NCI-H2081 (cell line): Measurements from ENCODE around the gene DGCR6L.
A peak's percentile ranks its signal among the peaks of the same experiment; 100 is the strongest.
"Not testable (repeated sequence)": the region's sequence is repeated elsewhere in the genome, so short reads cannot be mapped to it uniquely, and the experiment has no call there.

Experiments used
- DNase-seq, 2 experiments: peaks; one replicate each; lab custom pipeline; 2025; lab: John Stamatoyannopoulos, UW

Gene DGCR6L

GRCh38 chr22:20291604-20292063 is 28.2 kb downstream of the DGCR6L start:
- DNase-seq: no peak

GRCh38 chr22:20291249-20291586 is 28.6 kb downstream of the DGCR6L start:
- no peak for DNase-seq

DNA sequence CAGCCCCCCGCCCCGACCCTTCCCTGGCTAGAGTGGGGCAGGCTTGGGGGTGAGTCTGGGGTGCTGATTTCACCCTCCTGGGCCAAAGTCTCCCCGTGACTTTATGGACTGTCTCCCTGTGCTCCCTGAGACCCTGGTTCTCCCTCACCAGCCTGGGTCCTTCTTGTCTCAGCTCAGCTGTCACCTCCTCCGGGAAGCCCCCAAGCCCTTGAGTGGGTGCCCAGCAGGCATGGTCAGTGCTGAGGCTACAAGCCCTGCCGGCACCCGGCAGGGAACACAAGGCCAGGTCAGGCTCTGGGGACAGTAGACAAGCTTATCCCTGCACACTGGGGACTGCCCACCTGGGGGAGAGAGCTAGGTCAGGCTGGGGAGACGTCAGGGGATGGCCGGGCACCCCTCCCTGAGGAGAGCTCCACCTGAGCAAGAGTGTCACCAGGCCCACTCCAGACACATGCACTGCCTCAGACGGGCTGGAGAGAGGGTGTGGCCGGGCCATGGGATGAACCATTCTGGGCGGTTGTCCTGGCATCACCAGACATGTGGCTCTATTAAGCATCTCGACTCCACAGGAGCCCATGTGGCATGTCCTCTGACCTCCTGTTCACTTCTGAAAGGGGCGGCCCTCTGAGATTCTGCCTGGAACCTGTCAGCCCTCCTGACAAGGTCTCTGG is 29.1 kb downstream of the DGCR6L start:
- no peak for DNase-seq

DNA sequence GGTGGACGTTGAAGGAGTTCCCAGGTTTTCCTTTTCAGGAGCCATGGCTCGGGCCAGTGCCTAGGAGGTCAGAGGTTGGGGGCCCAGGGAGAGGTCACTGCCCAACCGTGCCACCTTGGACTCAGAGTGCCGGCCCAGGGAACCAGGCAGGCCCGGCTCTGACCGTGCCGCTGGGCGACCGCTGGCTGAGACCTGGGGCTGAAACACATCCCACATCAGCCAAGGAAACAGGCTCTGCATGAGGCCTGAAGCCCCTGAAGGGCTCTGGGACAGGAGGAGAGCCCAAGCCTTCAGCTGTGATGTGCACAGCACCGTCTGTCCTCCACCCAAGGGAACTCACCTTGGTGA is 29.8 kb downstream of the DGCR6L start:
- DNase-seq: no peak

DNA sequence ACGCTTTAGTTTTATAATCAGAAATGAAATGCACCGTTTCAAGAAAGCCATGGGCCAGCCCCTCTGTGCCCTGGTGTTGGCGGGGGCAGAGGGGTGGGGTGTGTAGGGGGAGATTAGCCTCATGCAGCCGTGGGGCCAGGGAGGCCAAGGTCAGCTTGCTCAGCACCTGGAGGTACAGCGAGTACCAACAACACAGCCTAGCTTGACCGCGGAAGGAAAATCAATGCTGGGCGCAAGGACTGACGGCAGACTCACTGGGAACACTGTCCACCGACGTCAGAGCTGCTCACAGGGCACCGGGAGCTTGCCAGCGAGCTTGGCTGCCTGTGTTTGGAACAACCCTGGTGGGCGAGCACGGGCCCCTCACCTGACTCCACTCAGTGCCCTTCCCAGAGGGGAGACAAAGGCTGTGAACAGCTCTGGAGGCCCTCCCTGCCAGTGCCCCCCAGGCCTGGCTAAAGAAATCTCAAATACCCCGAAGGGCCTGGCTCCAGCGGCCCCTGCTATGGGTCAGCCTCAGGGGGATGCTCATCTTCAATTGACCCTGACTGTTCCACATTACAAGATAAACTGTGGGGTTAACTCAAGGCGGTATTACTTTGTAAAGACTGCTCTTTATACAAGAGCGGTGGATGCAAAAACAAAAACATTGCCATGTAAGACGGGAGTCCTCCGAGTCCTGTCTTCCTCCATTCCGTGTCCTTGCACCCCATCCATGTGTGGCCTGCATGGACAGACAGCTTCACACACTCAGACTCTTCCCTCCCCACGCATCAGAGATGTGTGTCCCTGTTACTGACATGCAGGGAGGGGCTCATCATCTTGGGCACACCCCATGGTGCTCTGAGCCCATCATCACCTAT is 30.4 kb downstream of the DGCR6L start:
- not testable (repeated sequence) for DNase-seq

DNA sequence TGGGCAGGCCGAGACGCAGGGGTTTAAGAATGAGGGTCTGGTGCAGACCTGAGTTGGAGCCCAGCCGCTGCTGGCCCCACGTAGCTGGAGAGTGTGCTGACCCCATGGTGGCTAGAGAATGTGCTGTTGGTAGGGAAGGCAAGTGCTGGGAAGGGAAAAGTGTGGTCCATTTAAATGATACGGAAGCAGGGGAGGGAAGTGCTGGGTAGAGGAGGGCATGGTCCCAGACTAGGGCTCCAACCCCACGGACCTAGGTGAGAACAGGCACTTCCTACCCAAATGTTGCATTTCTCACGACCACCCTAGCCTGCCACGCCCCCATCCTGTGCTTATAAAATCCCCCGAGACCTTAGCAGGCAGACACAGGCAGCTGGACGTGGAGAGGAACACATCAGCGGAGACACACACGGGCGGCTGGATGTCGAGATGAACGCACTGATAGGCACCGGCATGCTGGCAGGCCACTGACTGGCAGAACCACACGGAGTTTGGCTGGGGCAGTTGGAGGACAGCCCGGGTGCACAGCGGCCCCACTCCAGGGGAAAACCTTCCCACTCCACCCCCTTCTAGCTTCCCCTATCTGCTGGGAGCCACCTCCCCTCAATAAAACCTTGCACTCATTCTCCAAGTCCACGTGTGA is 33.0 kb downstream of the DGCR6L start:
- DNase-seq: not testable (repeated sequence)

GRCh38 chr22:20286312-20286660 is 33.6 kb downstream of the DGCR6L start:
- not testable (repeated sequence) for DNase-seq

DNA sequence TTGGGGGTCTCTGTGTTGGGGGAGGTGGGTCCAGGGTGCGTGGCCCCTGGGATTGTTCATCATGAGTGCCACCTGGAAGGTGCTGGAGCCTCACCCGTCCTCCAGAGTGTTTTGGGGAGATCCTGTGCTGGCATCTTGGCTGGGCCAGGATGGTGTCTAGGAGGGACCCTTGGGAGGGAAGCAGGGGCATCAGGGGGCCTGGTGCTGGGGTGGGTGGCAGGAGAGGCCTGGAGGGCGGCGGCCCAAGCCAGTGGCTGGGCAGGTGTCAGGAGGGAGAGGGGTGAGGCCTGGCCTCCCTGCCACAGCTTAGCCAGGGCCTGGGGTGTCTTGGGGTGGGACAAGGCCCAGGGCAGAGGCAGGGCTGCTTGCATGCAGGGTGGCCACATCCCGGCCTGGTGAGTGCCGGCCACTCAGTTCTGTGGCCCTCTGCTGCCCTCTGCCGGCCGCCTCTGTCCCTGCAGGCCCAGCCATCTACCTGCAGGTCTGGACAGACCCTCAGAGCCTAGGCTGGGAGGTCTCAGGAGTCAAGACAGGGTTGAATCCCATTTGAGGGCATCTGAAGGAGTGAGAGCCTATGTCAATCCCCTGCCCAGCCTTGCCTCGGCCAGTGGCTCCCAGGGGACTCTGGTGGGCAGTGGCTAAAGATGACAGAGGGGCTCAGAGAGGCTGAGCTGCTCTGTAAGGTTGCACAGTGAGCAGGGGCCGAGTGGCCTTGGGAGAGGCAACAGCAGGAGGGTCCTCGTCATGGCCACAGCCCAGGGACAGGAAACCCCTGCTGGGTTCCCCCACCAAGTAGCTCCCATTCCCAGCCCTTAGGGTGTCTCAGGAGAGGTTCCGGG is 34.2 kb downstream of the DGCR6L start:
- peak; percentile 24 to 40 for DNase-seq

DNA sequence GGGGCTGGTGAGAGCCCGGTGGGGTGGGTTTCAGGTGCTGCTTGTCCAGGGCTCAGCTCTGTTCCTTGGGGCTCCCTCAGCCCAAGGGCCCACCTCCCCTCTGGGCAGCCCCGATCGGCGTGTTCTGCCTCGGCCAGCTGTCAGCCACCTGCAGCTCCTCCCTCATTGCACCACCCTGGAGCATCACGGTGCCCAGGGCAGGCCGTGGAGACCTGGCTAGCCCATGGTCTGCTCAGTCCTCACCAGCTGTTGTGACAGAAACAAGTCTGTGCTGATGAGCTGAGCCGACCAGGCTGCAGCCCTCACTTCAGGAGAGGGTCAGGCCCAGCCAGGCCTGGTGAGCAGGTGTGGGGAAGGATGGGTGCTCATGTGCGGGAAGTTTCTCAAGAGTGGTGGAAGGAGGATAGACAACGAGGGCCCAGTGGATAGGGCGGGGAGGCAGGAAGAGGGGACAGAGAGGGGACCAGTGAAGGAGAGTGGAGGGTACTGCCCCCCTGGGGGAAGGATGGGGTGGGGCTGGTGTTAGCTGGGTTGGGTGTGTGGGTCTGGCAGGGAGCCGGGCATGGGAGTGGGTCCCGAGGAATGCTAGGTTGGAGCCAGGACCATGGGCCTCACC is 35.3 kb downstream of the DGCR6L start:
- DNase-seq: no peak

GRCh38 chr22:20283674-20284066 is 36.2 kb downstream of the DGCR6L start:
- no peak for DNase-seq

- no peak for DNase-seq
These were observed 36.8 kb downstream of the DGCR6L start for GRCh38 chr22:20282901-20283673.

- DNase-seq: no peak
These were observed 38.0 kb downstream of the DGCR6L start for GRCh38 chr22:20281891-20282290.

GRCh38 chr22:20281473-20281872 is 38.4 kb downstream of the DGCR6L start:
- not testable (repeated sequence) for DNase-seq

DNA sequence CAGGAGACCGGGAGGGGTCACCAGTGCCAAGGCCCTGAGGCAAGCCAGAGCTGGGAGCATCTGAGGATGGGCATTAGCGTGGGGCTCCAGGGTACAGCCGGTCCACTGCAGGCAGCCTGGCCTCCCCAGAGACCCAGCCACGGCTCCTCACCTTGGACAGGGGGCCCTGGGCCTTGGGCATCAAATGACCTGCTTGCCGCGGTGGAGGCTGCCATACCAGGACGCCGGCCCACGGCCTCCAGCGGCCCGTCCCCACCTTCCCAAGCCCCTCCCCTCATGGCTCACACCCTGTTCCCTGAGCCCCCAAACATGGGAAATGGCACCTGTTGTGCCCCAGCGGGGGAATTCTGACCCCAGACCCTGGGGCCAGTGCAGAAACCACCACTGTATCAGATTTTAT is 39.0 kb downstream of the DGCR6L start:
- DNase-seq: no peak

DNA sequence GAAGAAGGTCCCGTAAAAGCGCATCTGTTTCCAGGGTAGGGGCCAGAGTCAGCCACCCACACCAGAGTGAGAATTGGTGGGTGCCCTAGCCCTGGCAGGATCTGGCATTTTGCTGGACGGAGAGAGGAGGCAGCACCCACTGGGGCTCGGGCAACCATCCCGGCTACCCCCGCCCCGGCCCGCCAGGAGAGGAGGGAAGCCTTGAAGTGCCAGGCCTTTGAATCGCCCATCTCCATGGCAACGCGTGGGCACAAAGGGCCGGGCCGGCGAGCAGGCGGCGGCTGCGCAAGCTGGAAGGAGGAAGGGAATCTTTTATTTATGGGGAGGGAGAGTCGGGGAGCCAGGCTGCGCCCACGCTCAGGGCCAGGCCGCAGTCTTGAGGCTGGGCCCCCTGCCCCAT is 39.7 kb downstream of the DGCR6L start:
- DNase-seq: not testable (repeated sequence)

- DNase-seq: no peak
These were observed 40.2 kb downstream of the DGCR6L start for GRCh38 chr22:20279662-20280134.

GRCh38 chr22:20278726-20279490 is 41.0 kb downstream of the DGCR6L start:
- not testable (repeated sequence) for DNase-seq

DNA sequence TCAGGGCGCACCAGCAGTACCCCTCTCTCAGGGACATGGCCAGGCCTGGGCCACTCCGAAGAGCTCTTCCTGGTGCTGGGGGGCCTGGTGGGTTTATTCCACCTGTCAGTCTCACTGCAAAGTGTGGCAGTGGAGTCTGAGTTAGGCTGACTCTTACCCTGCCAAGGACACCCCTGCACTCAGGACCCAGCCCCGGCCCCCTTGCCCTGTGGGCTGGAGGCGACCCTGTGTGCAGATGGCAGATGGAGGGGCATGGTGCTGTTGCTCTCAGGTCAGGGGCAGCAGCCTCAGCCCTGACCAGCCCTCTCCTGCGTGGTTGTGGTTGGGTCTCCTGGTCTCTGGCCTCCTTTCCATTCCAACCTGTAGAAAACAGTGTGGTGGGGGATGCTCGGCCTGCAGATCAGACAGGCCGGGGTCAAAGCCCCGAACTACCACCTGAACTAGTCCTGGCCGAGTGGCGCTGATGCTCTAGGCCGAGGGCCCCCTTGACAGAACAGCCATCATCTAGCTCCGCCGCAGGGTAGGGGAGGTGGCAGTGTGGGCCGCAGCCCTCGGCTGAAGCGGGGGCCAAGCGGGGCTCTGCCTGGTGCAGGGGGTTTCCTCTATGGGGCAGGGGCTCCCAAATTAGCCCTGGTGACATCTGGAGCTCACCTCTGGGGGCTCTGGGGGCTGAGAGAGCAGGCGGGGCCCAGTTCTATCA is 41.8 kb downstream of the DGCR6L start:
- not testable (repeated sequence) for DNase-seq

DNA sequence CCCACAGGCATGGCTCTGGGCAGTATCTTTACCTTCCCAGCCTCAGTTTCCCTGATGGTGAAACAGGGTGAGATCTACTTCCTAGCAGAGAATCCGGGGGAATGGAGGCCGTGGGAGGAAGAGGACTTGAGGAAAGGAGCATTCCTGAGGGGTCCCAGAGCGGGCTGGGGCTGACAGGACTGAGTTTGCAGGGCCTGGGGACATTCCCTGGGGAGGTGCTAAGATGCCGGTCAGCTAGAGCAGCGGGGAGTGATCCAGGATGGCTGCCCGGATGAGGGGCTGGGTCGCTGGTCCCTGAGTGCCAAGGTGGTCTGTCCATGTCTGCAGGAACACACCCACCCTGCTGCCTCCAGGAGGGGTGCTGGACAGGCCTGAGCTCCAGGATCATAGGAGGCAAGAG is 43.4 kb downstream of the DGCR6L start:
- DNase-seq: no peak
